CD8-positive, alpha-beta memory T cell (primary cell): ENCODE data around the gene EDDM13. TPM values are rescaled to one million over a fixed set of nuclear protein-coding genes. Genes with fewer than 3 reads are reported as not detected.

Source experiments
- CTCF ChIA-PET: fragments of 350-600 bp; sonication (Branson Sonifier 250); formaldehyde crosslinking; loops from one replicate; lab custom pipeline; 2021; ENCODE audit warnings: antibody characterized with exemption; lab: Charles Lee
- POLR2A ChIA-PET: fragments of 350-600 bp; sonication (Branson Sonifier 250); formaldehyde crosslinking; loops from one replicate; lab custom pipeline; 2021; ENCODE audit warnings: antibody characterized with exemption; lab: Charles Lee
- DNase-seq, 5 donors: peaks; one replicate each; pipeline versions ENCODE4 v3.0.0 to v3.0.0-alpha.2; 2020 to 2022; ENCODE audit warnings: mixed read lengths in 1 of 5
- H3K27ac ChIP-seq: one replicate; pipeline ENCODE4 v1.7.0; 2013; ENCODE audit warnings: low read depth, mild to moderate bottlenecking, low read length, moderate library complexity
- H3K27me3 ChIP-seq: 2 replicates; pipeline ENCODE4 v1.7.0; 2013; ENCODE audit warnings: low read length, mild to moderate bottlenecking; ENCODE audit not compliant: insufficient read depth, poor library complexity, severe bottlenecking
- H3K36me3 ChIP-seq: 2 replicates; pipeline ENCODE4 v1.7.0; 2013; ENCODE audit warnings: mild to moderate bottlenecking, low read length, moderate library complexity; ENCODE audit not compliant: insufficient read depth
- H3K4me1 ChIP-seq: 2 replicates; pipeline ENCODE4 v1.7.0; 2013; ENCODE audit warnings: mild to moderate bottlenecking, low read length, moderate library complexity; ENCODE audit not compliant: insufficient read depth
- H3K4me3 ChIP-seq: 2 replicates; pipeline ENCODE4 v1.7.0; 2013; ENCODE audit warnings: mild to moderate bottlenecking, low read length
- H3K9me3 ChIP-seq: 2 replicates; pipeline ENCODE4 v1.7.0; 2013; ENCODE audit warnings: mild to moderate bottlenecking, low read length
- H3K27ac Mint-ChIP-seq, 8 donors: one replicate each; pipeline ENCODE4 v1.8.0; 2020 to 2021; ENCODE audit warnings: mixed read lengths in 8 of 8, mild to moderate bottlenecking in 6 of 8, inconsistent platforms in 3 of 8, moderate library complexity in 3 of 8
- H3K27me3 Mint-ChIP-seq, 2 donors: one replicate each; pipeline ENCODE4 v1.8.0; 2020 to 2021; ENCODE audit warnings: mixed read lengths in 2 of 2, mild to moderate bottlenecking in 1 of 2, moderate library complexity in 1 of 2
- H3K36me3 Mint-ChIP-seq, 3 donors: one replicate each; pipeline ENCODE4 v1.8.0; 2020 to 2021; ENCODE audit warnings: mixed read lengths in 3 of 3, inconsistent platforms in 1 of 3, mild to moderate bottlenecking in 1 of 3
- H3K4me1 Mint-ChIP-seq, 3 donors: one replicate each; pipeline ENCODE4 v1.8.0; 2020 to 2021; ENCODE audit warnings: mixed read lengths in 3 of 3, inconsistent platforms in 1 of 3, mild to moderate bottlenecking in 1 of 3
- H3K4me3 Mint-ChIP-seq, 7 donors: one replicate each; pipeline ENCODE4 v1.8.0; 2020 to 2021; ENCODE audit warnings: mixed read lengths in 7 of 7, mild to moderate bottlenecking in 6 of 7, moderate library complexity in 4 of 7, inconsistent platforms in 2 of 7
- H3K9me3 Mint-ChIP-seq, 5 donors: one replicate each; pipeline ENCODE4 v1.8.0; 2020 to 2022; ENCODE audit warnings: mixed read lengths in 5 of 5, mild to moderate bottlenecking in 3 of 5, moderate library complexity in 2 of 5, inconsistent platforms in 1 of 5
- polyA plus RNA-seq: library from polyadenylated mRNA; unstranded; fragments of 300-500 nt; fragmentation: Illumina TruSeq; gene quantifications from one replicate; pipeline ENCODE4 v1.2.3, GENCODE V29; 2021
- total RNA-seq, 2 experiments: library from RNA; stranded (reverse); gene quantifications; one replicate each; pipeline ENCODE4 v1.2.3, GENCODE V29; 2021

Gene EDDM13
- total and polyA plus RNA-seq, 3 experiments from 2014 or later: 0.59 to 1.8 (median 0.64) TPM

- Mint-ChIP-seq H3K4me1 (peaks cover 16 to 36% (median 25%) of the 10 kb centered on the region in 3 donors), H3K9me3 (no peaks in the 10 kb centered on the region), H3K36me3 (peaks cover 0 to 28% (median 8%) of the 10 kb centered on the region in 3 donors), H3K27me3 (no peaks in the 10 kb centered on the region), H3K27ac (peak overlapping the region; percentile 94 to 100 (median 98)), H3K4me3 (peak overlapping the region; percentile 88 to 94 (median 93))
- peak; percentile 82 to 96 (median 95) for DNase-seq
- Histone ChIP-seq H3K36me3 (no peaks in the 10 kb centered on the region), H3K9me3 (no peaks in the 10 kb centered on the region), H3K4me1 (peaks cover 13% of the 10 kb centered on the region), H3K27ac (peak overlapping the region; percentile 98), H3K4me3 (peak overlapping the region; percentile 76), H3K27me3 (no peaks in the 10 kb centered on the region)
- CTCF ChIA-PET: interaction anchor here (1.4 kb wide), 1 partner anchor 18 kb away, joined by 4 read pairs; no protein-coding TSS in a partner anchor
- POLR2A ChIA-PET: interaction anchor here (0.6 to 1.9 kb wide), 4 partner anchors 194 to 1744 kb away, joined by 3 to 6 read pairs (median 4); partner anchors contain the start of genes ZNF135 and ZNF787
These were observed 42.7 kb downstream of the EDDM13 start for GRCh38 chr19:56315077-56315828.

DNA sequence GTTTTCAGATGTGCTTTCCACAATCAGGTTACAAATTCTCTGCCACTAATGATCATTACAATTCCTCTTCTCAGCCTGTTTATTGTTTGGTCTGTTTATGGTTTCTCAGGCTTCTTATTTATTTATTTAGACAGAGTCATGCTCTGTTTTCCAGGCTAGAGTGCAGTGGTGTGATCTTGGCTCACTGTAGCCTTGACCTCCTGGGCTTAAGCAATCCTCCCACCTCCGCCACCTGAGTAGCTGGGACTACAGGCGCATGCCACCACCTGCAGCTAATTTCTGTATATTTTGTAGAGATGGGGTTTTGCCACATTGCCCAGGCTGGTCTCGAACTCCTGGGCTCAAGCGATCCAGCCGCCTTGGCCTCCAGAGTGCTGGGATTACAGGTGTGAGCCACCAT, 44.2 kb downstream of the EDDM13 start:
- POLR2A ChIA-PET: no interaction called here
- H3K27me3 ChIP-seq: no peaks in the 10 kb centered on the region
- H3K27ac Mint-ChIP-seq: peak overlapping the region in 2 of 8 donors; percentile 96 to 99
- H3K36me3 ChIP-seq: no peaks in the 10 kb centered on the region
- peaks cover 2 to 10% of the 10 kb centered on the region in 2 donors for H3K27me3 Mint-ChIP-seq
- H3K9me3 ChIP-seq: no peaks in the 10 kb centered on the region
- H3K9me3 Mint-ChIP-seq: no peaks in the 10 kb centered on the region
- H3K4me3 ChIP-seq: no peak overlapping the region
- CTCF ChIA-PET: no interaction called here
- peaks cover 13% of the 10 kb centered on the region for H3K4me1 ChIP-seq
- peaks cover 0 to 18% (median 3%) of the 10 kb centered on the region in 3 donors for H3K36me3 Mint-ChIP-seq
- no peak overlapping the region for H3K27ac ChIP-seq
- H3K4me3 Mint-ChIP-seq: peak overlapping the region in 3 of 7 donors; percentile 38 to 89 (median 88)
- DNase-seq: no peak
- H3K4me1 Mint-ChIP-seq: peaks cover 16 to 34% (median 25%) of the 10 kb centered on the region in 3 donors

- POLR2A ChIA-PET: no interaction called here
- H3K36me3 Mint-ChIP-seq: peaks cover 0 to 12% (median 2%) of the 10 kb centered on the region in 3 donors
- H3K27ac ChIP-seq: no peak overlapping the region
- H3K36me3 ChIP-seq: no peaks in the 10 kb centered on the region
- peaks cover 14 to 26% (median 25%) of the 10 kb centered on the region in 3 donors for H3K4me1 Mint-ChIP-seq
- no peak overlapping the region for H3K4me3 Mint-ChIP-seq
- no peak for DNase-seq
- H3K4me1 ChIP-seq: peaks cover 13% of the 10 kb centered on the region
- CTCF ChIA-PET: no interaction called here
- H3K9me3 Mint-ChIP-seq: no peaks in the 10 kb centered on the region
- H3K9me3 ChIP-seq: no peaks in the 10 kb centered on the region
- peak overlapping the region in 1 of 8 donors; percentile 48 for H3K27ac Mint-ChIP-seq
- peaks cover 2 to 10% of the 10 kb centered on the region in 2 donors for H3K27me3 Mint-ChIP-seq
- no peaks in the 10 kb centered on the region for H3K27me3 ChIP-seq
- no peak overlapping the region for H3K4me3 ChIP-seq
These were observed 45.2 kb downstream of the EDDM13 start for GRCh38 chr19:56317749-56318148.

- DNase-seq: no peak
- H3K4me1 Mint-ChIP-seq: peaks cover 6 to 11% (median 11%) of the 10 kb centered on the region in 3 donors
- no peaks in the 10 kb centered on the region for H3K9me3 ChIP-seq
- H3K27me3 ChIP-seq: no peaks in the 10 kb centered on the region
- H3K27ac Mint-ChIP-seq: peak overlapping the region in 1 of 8 donors; percentile 65
- H3K4me3 Mint-ChIP-seq: peak overlapping the region in 1 of 7 donors; percentile 5
- H3K4me1 ChIP-seq: peaks cover 6% of the 10 kb centered on the region
- no peak overlapping the region for H3K4me3 ChIP-seq
- POLR2A ChIA-PET: no interaction called here
- H3K27ac ChIP-seq: no peak overlapping the region
- H3K27me3 Mint-ChIP-seq: peaks cover 6 to 16% of the 10 kb centered on the region in 2 donors
- no peaks in the 10 kb centered on the region for H3K36me3 ChIP-seq
- H3K36me3 Mint-ChIP-seq: peaks cover 0 to 3% (median 0%) of the 10 kb centered on the region in 3 donors
- no peaks in the 10 kb centered on the region for H3K9me3 Mint-ChIP-seq
- CTCF ChIA-PET: no interaction called here
These were observed 47.4 kb downstream of the EDDM13 start for GRCh38 chr19:56319991-56320390.

- no peaks in the 10 kb centered on the region for H3K4me1 Mint-ChIP-seq
- peak overlapping the region in 1 of 8 donors; percentile 18 for H3K27ac Mint-ChIP-seq
- no peaks in the 10 kb centered on the region for H3K27me3 ChIP-seq
- H3K27ac ChIP-seq: peak overlapping the region; percentile 64
- H3K9me3 ChIP-seq: no peaks in the 10 kb centered on the region
- no peak overlapping the region for H3K4me3 ChIP-seq
- H3K36me3 Mint-ChIP-seq: peaks cover 0 to under 1% (median 0%) of the 10 kb centered on the region in 3 donors
- H3K4me1 ChIP-seq: no peaks in the 10 kb centered on the region
- CTCF ChIA-PET: no interaction called here
- POLR2A ChIA-PET: interaction anchor here (0.6 kb wide), 1 partner anchor 73 kb away, joined by 4 read pairs; no protein-coding TSS in a partner anchor
- no peak for DNase-seq
- no peaks in the 10 kb centered on the region for H3K9me3 Mint-ChIP-seq
- H3K36me3 ChIP-seq: no peaks in the 10 kb centered on the region
- no peak overlapping the region for H3K4me3 Mint-ChIP-seq
- peaks cover 8 to 21% of the 10 kb centered on the region in 2 donors for H3K27me3 Mint-ChIP-seq
These were observed 48.9 kb downstream of the EDDM13 start for GRCh38 chr19:56321254-56321988.

- no peak overlapping the region for H3K4me3 ChIP-seq
- H3K27ac Mint-ChIP-seq: peak overlapping the region in 1 of 8 donors; percentile 18
- H3K27ac ChIP-seq: peak overlapping the region; percentile 64
- CTCF ChIA-PET: no interaction called here
- POLR2A ChIA-PET: interaction anchor here (0.6 kb wide), 1 partner anchor 73 kb away, joined by 4 read pairs; no protein-coding TSS in a partner anchor
- H3K4me1 Mint-ChIP-seq: no peaks in the 10 kb centered on the region
- no peaks in the 10 kb centered on the region for H3K9me3 Mint-ChIP-seq
- no peaks in the 10 kb centered on the region for H3K9me3 ChIP-seq
- no peaks in the 10 kb centered on the region for H3K36me3 ChIP-seq
- H3K36me3 Mint-ChIP-seq: peaks cover 0 to 4% (median 0%) of the 10 kb centered on the region in 3 donors
- no peaks in the 10 kb centered on the region for H3K27me3 ChIP-seq
- H3K4me3 Mint-ChIP-seq: no peak overlapping the region
- H3K27me3 Mint-ChIP-seq: peaks cover 8 to 26% of the 10 kb centered on the region in 2 donors
- no peaks in the 10 kb centered on the region for H3K4me1 ChIP-seq
- no peak for DNase-seq
These were observed 49.5 kb downstream of the EDDM13 start for GRCh38 chr19:56321989-56322440.

GRCh38 chr19:56324436-56324835, 51.9 kb downstream of the EDDM13 start:
- no peak overlapping the region for H3K27ac Mint-ChIP-seq
- no peak overlapping the region for H3K4me3 ChIP-seq
- H3K27me3 Mint-ChIP-seq: peaks cover 8 to 26% of the 10 kb centered on the region in 2 donors
- no peak overlapping the region for H3K4me3 Mint-ChIP-seq
- ChIA-PET POLR2A (no interaction called here), CTCF (no interaction called here)
- DNase-seq: no peak
- no peaks in the 10 kb centered on the region for H3K4me1 Mint-ChIP-seq
- H3K9me3 Mint-ChIP-seq: no peaks in the 10 kb centered on the region
- H3K9me3 ChIP-seq: no peaks in the 10 kb centered on the region
- H3K36me3 Mint-ChIP-seq: peaks cover 0 to 4% (median 0%) of the 10 kb centered on the region in 3 donors
- no peak overlapping the region for H3K27ac ChIP-seq
- no peaks in the 10 kb centered on the region for H3K27me3 ChIP-seq
- no peaks in the 10 kb centered on the region for H3K4me1 ChIP-seq
- no peaks in the 10 kb centered on the region for H3K36me3 ChIP-seq
